ENCODE measurements around the gene NRAS. TPM values are rescaled to one million over a fixed set of nuclear protein-coding genes. Genes with fewer than 3 reads are reported as not detected.

The NRAS gene
- total and polyA plus RNA-seq, 11 donors: 4.2 to 25.7 (median 10.2) TPM

- no peaks in the 10 kb centered on the region for H3K4me1 ChIP-seq
- H3K27ac ChIP-seq: no peak overlapping the region
- H3K9me3 ChIP-seq: no peaks in the 10 kb centered on the region
- DNase-seq: no peak
- no peak for TF ChIP-seq POLR2A (IDR thresholded peaks at IDR 0.05)
- TF ChIP-seq, protein P1, sequence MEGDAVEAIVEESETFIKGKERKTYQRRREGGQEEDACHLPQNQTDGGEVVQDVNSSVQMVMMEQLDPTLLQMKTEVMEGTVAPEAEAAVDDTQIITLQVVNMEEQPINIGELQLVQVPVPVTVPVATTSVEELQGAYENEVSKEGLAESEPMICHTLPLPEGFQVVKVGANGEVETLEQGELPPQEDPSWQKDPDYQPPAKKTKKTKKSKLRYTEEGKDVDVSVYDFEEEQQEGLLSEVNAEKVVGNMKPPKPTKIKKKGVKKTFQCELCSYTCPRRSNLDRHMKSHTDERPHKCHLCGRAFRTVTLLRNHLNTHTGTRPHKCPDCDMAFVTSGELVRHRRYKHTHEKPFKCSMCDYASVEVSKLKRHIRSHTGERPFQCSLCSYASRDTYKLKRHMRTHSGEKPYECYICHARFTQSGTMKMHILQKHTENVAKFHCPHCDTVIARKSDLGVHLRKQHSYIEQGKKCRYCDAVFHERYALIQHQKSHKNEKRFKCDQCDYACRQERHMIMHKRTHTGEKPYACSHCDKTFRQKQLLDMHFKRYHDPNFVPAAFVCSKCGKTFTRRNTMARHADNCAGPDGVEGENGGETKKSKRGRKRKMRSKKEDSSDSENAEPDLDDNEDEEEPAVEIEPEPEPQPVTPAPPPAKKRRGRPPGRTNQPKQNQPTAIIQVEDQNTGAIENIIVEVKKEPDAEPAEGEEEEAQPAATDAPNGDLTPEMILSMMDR (IDR thresholded peaks at IDR 0.05): no peak
- no peaks in the 10 kb centered on the region for H3K27me3 ChIP-seq
- H3K4me3 ChIP-seq: no peak overlapping the region
- peaks cover 1 to 38% (median 32%) of the 10 kb centered on the region in 9 donors for H3K36me3 ChIP-seq
- WGBS, 4 donors: 88 to 96% (median 90%) methylated on average over 5 of the region's 5 CpGs
- intact Hi-C loops (cut with DNase I): no loop called here
- no peak for ATAC-seq
Observed at GRCh38 chr1:114702737-114703136, 13.8 kb downstream of the NRAS start.

DNA sequence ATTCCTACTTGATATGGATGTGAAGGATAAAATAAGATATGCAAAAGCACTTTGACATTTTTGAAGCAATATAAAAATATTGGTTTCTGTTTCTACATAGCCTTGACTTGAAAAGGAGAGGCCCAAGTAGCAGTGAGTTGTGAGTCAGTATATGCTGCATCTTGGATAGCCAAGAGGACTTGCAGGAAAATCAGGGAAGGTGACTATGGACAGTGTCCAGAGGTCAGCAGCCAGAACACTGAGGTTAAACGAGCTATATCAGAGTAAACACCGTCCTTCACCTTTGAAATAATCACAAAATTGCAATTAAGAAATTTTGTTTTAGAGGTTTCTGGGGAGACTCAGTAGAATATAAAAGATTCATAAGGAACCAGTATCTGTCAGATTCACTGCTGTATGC lies 14.6 kb downstream of the NRAS start:
- DNase-seq (no peak), ATAC-seq (no peak)
- Histone ChIP-seq H3K4me1 (no peaks in the 10 kb centered on the region), H3K4me3 (no peak overlapping the region), H3K27me3 (no peaks in the 10 kb centered on the region), H3K27ac (no peak overlapping the region), H3K36me3 (peaks cover 0 to 30% (median 23%) of the 10 kb centered on the region in 9 donors), H3K9me3 (no peaks in the 10 kb centered on the region)
- 33 to 51% (median 42%) methylated on average over 2 of the region's 2 CpGs for WGBS, 4 donors
- TF ChIP-seq POLR2A (IDR thresholded peaks at IDR 0.05): no peak
- TF ChIP-seq, protein P1 (IDR thresholded peaks at IDR 0.05): no peak
- intact Hi-C loops (cut with DNase I): no loop called here

GRCh38 chr1:114700036-114700600 lies 16.5 kb downstream of the NRAS start:
- Histone ChIP-seq H3K27me3 (no peaks in the 10 kb centered on the region), H3K4me3 (no peak overlapping the region), H3K4me1 (no peaks in the 10 kb centered on the region), H3K27ac (no peak overlapping the region), H3K9me3 (no peaks in the 10 kb centered on the region), H3K36me3 (peaks cover 0 to 11% (median 5%) of the 10 kb centered on the region in 9 donors)
- TF ChIP-seq POLR2A (IDR thresholded peaks at IDR 0.05): no peak
- TF ChIP-seq, protein P1 (IDR thresholded peaks at IDR 0.05): no peak
- WGBS, 4 donors: 43 to 51% (median 50%) methylated on average over 4 of the region's 4 CpGs
- ATAC-seq (no peak), DNase-seq (no peak)
- intact Hi-C loops (cut with DNase I): no loop called here

- peaks cover 0 to 3% (median 0%) of the 10 kb centered on the region in 9 donors for H3K27me3 ChIP-seq
- no peak overlapping the region for H3K27ac ChIP-seq
- no peak overlapping the region for H3K4me3 ChIP-seq
- intact Hi-C loops (cut with DNase I): no loop called here
- ATAC-seq: no peak
- TF ChIP-seq, protein P1 (IDR thresholded peaks at IDR 0.05): no peak
- TF ChIP-seq POLR2A (IDR thresholded peaks at IDR 0.05): no peak
- DNase-seq: no peak
- no peaks in the 10 kb centered on the region for H3K9me3 ChIP-seq
- H3K36me3 ChIP-seq: no peaks in the 10 kb centered on the region
- no peaks in the 10 kb centered on the region for H3K4me1 ChIP-seq
Observed at GRCh38 chr1:114696810-114697209, 19.8 kb downstream of the NRAS start.

Measured in heart left ventricle (tissue), 16 donors.